Activated naive CD8-positive, alpha-beta T cell treated with anti-CD3 and anti-CD28 coated beads, Interleukin-2, amount 10 ng/mL, durations not matched to agents 7 days and 5 days (primary cell): Measurements from ENCODE around the gene TULP3. TPM values are rescaled to one million over a fixed set of nuclear protein-coding genes. Genes with fewer than 3 reads are reported as not detected.

Experiments
- ATAC-seq: fragments of 150-1000 bp; cut with Tn5 transposase; one replicate; pipeline ENCODE4 v1.10.0; 2021; ENCODE audit warnings: low read depth, moderate library complexity
- POLR2A ChIA-PET: fragments of 350-600 bp; sonication (Branson Sonifier 250); formaldehyde crosslinking; loops from one replicate; lab custom pipeline; 2021; ENCODE audit warnings: antibody characterized with exemption; lab: Charles Lee
- DNase-seq: peaks from one replicate; pipeline ENCODE4 v3.0.0; 2021
- H3K27ac Mint-ChIP-seq: one replicate; pipeline ENCODE4 v1.8.0; 2022; ENCODE audit warnings: mild to moderate bottlenecking, mixed read lengths
- H3K27me3 Mint-ChIP-seq: one replicate; pipeline ENCODE4 v1.8.0; 2022; ENCODE audit warnings: mild to moderate bottlenecking, moderate library complexity, mixed read lengths
- H3K36me3 Mint-ChIP-seq: one replicate; pipeline ENCODE4 v1.8.0; 2021; ENCODE audit warnings: mild to moderate bottlenecking, mixed read lengths
- H3K4me1 Mint-ChIP-seq: one replicate; pipeline ENCODE4 v1.8.0; 2021; ENCODE audit warnings: mixed read lengths
- H3K4me3 Mint-ChIP-seq: one replicate; pipeline ENCODE4 v1.8.0; 2022; ENCODE audit warnings: mild to moderate bottlenecking, moderate library complexity, mixed read lengths
- H3K9me3 Mint-ChIP-seq: one replicate; pipeline ENCODE4 v1.8.0; 2021; ENCODE audit warnings: mixed read lengths
- total RNA-seq, 2 experiments: library from RNA; stranded (reverse); gene quantifications; one replicate each; pipeline ENCODE4 v1.2.3, GENCODE V29; 2021

Gene TULP3
- total RNA-seq, 2 experiments from 2014 or later = 8.1 TPM

GRCh38 chr12:2955888-2956287 lies 65.2 kb downstream of the TULP3 start:
- no peaks in the 10 kb centered on the region for H3K9me3 Mint-ChIP-seq
- ATAC-seq = no peak
- peaks cover 11% of the 10 kb centered on the region for H3K4me1 Mint-ChIP-seq
- POLR2A ChIA-PET = no interaction called here
- no peak overlapping the region for H3K4me3 Mint-ChIP-seq
- no peak for DNase-seq
- H3K36me3 Mint-ChIP-seq = no peaks in the 10 kb centered on the region
- no peak overlapping the region for H3K27ac Mint-ChIP-seq
- H3K27me3 Mint-ChIP-seq = peaks cover 42% of the 10 kb centered on the region

DNA sequence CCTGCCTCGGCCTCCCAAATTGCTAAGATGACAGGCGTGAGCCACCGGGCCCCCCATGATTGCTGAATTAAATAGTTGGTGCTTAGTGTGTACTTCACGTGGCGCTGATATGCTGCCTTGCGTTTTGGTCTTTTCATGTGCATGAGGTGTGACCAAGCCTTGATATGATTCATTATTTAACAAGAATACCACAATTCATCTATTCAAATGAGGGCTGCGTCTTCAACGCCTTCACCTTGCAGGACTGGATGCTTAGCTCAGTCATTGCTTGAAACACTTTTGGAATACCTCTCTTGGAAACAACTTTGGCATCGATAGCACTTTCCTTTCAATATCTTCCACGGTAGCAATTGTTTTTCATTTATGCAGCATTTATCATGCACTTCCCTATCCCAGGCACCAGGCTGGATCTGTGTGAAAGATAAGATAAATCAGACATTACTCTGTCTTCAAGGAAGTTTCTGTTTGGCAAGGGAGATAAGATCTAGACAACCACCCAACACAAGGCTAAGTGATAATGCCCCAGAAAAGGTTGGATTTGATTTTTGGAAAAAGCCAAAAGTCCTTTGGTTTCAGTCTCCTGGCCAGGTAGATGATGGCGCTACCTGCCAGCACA lies 67.2 kb downstream of the TULP3 start:
- Mint-ChIP-seq H3K27me3 (peaks cover 58% of the 10 kb centered on the region), H3K9me3 (no peaks in the 10 kb centered on the region), H3K36me3 (no peaks in the 10 kb centered on the region), H3K4me1 (peaks cover 11% of the 10 kb centered on the region), H3K27ac (no peak overlapping the region), H3K4me3 (peak overlapping the region; percentile 85)
- DNase-seq = no peak
- POLR2A ChIA-PET = no interaction called here
- no peak for ATAC-seq

DNA sequence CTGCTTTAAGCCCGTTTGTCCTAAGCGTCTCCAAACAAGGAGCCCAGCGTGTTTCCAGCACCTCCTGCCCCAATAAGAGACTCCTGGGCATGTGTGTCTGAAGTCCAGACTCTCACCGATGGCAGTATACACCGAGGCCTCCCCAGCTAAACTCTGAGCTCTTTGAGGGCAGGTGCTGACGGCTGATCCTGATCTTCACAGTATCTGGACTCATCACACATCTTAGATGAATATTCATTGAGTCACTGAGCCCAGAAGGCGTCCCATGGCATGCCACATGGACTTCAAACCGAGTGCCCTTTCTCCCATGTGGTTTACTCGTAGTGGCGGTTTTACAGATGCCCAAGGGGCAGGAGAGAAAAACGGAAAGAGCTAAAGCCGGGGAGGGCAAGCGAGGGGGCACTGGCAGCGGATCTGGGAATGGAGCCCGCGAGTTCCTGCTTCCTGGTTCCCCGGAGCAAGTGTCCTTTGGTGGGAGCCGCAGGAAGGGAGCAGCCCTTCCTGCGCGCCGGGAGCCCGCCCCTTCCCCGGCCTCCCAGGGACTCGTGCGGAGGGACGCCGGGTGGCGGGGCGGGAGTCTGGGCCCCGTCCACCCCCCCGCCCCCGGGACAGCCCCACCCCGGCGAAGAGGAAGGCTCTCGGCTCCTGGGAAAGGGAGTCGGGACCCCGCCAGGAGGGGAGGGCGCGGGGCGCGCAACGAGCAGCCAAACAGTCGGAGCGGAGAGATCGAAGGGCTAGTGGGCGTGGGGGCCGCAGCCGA lies 67.9 kb downstream of the TULP3 start:
- H3K4me1 Mint-ChIP-seq = peaks cover 11% of the 10 kb centered on the region
- H3K4me3 Mint-ChIP-seq = peak overlapping the region; percentile 85
- H3K9me3 Mint-ChIP-seq = no peaks in the 10 kb centered on the region
- peak overlapping the region; percentile 5 for H3K27ac Mint-ChIP-seq
- DNase-seq (no peak), ATAC-seq (no peak)
- H3K27me3 Mint-ChIP-seq = peaks cover 65% of the 10 kb centered on the region
- POLR2A ChIA-PET = no interaction called here
- no peaks in the 10 kb centered on the region for H3K36me3 Mint-ChIP-seq

DNA sequence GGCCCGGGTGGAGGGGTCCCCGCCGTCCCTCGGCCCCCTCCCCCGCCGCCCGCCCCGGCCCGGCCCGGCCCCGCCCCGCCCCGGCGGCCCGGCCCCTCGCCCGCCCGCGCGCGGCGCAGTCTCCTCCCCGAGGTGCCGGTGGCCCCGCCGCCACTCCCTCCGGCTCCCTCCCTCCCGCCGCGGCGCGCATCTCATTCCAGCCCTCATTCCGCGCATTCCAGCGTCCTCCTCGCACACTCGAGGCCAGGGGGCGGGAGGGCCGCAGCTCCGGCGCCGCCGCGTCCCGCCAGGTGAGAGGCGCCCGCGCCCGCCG lies 68.5 kb downstream of the TULP3 start, which contains the start of gene TEAD4:
TSS of gene TEAD4 (plus strand) at position 206 of the 313 bp plus-strand sequence.
- POLR2A ChIA-PET = no interaction called here
- Mint-ChIP-seq H3K36me3 (no peaks in the 10 kb centered on the region), H3K4me3 (peak within 1 kb of the TSS; percentile 85), H3K9me3 (no peaks in the 10 kb centered on the region), H3K27ac (peak within 1 kb of the TSS; percentile 5), H3K27me3 (peaks cover 67% of the 10 kb centered on the region), H3K4me1 (peaks cover 11% of the 10 kb centered on the region)
- DNase-seq (no peak), ATAC-seq (peak; percentile 59)

DNA sequence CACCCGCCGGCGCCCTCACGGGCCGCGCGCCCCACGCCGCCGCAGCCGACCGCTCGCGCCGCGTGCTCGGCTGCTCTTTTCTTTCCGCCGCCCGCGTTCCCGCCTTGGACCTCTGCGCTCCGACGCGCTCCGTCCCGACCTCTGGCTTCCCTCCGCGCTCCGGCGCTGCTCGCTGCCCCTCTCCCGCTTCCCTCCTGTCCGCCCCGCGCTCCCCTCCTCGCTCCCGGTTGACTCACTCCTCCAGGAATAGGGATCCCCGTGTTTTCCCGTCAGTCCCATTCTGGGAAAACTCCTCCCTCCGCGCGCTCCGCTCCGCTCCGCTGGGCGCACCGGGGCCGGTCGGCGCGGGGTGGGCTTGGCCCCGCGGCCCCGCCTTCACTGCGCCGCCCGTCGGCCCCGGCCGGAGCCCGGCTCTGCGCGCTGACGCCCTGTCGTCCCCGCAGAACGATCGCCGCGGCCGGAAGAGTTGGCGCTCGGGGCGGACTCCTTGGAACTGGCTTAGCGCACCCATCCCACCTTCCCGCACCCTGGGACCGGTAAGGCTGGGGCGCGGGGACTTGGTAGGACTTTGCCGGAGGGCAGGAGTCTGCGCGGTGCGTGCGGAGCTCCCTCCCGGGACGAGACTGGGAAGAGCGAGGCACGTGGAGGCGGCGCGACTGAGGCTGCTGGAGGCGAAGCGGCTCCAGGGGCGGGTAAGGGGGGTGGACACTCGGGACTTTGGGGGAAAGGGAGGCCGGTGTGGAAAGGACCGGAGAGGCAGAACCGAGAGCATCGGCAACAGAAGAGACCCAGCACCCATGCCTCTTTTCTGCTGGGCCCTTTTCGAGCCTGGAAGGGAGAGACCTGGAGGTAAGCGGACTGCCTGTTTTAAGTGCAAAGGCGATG lies 69.1 kb downstream of the TULP3 start:
- peaks cover 67% of the 10 kb centered on the region for H3K27me3 Mint-ChIP-seq
- peak overlapping the region; percentile 27 for H3K4me3 Mint-ChIP-seq
- DNase-seq (peak; percentile 41), ATAC-seq (peak; percentile 41)
- H3K9me3 Mint-ChIP-seq = no peaks in the 10 kb centered on the region
- no peaks in the 10 kb centered on the region for H3K36me3 Mint-ChIP-seq
- POLR2A ChIA-PET = no interaction called here
- H3K4me1 Mint-ChIP-seq = peaks cover 11% of the 10 kb centered on the region
- no peak overlapping the region for H3K27ac Mint-ChIP-seq

DNA sequence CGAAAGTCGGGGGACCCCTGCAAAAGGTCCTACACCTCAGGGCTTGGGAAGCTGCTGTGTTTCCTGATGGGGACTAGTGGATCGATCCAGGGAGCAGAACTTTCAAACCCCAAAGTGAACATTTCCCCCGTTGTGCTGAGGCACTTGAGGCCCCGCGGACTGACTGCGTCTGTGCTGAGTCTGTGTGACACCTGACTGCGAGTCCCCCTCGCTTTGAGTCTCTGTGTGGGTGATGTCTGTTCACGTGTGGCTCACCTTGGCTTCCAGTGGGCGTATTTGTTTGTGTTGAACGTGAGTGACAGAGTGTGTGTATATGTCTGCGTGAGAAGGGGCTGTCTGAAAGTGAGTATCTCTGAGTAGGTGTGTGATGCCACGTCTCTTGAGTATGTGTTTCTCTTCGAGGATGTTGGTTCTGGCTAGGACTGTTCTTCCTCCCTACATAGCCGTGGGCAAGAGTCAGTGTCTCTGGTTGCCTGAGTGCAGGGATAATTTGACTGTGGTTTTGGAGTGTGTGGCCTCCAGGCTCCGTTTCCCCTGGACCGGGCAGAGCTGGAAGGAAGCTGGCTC lies 69.8 kb downstream of the TULP3 start:
- Mint-ChIP-seq H3K9me3 (no peaks in the 10 kb centered on the region), H3K27ac (no peak overlapping the region), H3K4me3 (peak overlapping the region; percentile 27), H3K4me1 (peaks cover 11% of the 10 kb centered on the region), H3K36me3 (no peaks in the 10 kb centered on the region), H3K27me3 (peaks cover 64% of the 10 kb centered on the region)
- POLR2A ChIA-PET = no interaction called here
- peak; percentile 41 for ATAC-seq
- no peak for DNase-seq

DNA sequence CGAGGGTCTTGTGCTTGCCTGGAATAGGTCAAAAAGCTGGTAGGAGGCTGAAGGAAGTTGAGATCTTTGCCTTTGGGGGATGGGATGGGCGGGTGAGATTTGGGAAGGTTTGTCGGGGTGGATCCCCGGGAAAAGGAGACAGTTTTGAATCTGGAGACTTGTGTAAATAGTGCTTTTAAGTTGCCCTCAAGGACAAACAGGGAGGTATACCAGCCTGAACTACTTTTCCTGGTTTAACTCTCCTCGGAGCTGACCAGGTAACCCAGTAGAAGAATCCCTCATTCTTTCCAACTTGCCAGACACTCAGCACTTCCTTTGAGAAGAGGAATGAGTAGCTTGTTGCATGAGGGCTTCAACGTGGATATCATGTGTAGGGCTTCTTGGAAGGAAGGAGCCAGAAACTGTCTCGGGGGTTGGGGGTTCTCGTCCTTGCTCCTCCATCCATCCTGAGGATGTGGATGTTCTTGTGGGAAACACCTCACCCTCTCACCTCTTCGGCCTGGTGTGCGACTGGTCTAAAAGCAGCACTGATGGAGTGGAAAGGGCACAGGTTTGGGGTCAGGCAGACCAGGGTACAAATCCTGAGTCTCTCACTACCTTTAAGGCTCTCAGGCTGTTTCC lies 70.4 kb downstream of the TULP3 start:
- Mint-ChIP-seq H3K27ac (no peak overlapping the region), H3K27me3 (peaks cover 61% of the 10 kb centered on the region), H3K36me3 (no peaks in the 10 kb centered on the region), H3K4me1 (peaks cover 11% of the 10 kb centered on the region), H3K4me3 (no peak overlapping the region), H3K9me3 (no peaks in the 10 kb centered on the region)
- DNase-seq (no peak), ATAC-seq (no peak)
- POLR2A ChIA-PET = no interaction called here

GRCh38 chr12:2961705-2962104 lies 71.0 kb downstream of the TULP3 start:
- H3K4me3 Mint-ChIP-seq = no peak overlapping the region
- H3K36me3 Mint-ChIP-seq = no peaks in the 10 kb centered on the region
- H3K27ac Mint-ChIP-seq = no peak overlapping the region
- no peaks in the 10 kb centered on the region for H3K9me3 Mint-ChIP-seq
- peaks cover 11% of the 10 kb centered on the region for H3K4me1 Mint-ChIP-seq
- ATAC-seq (no peak), DNase-seq (no peak)
- POLR2A ChIA-PET = no interaction called here
- H3K27me3 Mint-ChIP-seq = peaks cover 55% of the 10 kb centered on the region

DNA sequence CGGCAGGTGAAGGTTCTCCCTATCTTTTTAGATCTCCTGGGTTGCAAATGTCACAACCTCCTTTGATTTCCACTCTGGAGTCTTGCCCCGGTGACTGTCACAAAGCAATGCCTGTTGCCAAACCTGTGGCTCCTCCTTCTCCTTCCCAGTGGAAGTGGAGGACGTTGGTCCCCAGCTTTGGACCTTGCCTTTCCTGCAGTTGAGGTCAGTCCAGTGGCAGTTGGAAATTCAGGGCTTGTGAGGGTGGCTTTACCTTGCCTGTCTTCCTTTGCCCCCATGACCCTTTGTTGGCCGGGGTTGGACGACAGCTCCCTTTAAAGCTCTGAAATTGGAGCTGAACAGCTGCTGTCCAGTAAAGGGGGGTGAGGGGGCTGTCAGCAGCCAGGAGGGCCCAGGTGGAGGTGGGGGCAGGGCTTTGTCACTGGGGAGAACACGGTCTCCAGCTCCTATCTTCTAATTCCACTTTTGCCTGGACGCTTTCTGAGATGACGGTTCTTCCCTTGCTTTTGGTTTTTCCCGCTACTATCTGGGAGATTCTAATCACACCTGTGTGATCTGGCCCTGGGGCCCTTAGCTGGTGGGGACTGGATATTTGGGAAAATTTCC lies 72.6 kb downstream of the TULP3 start:
- no peak for ATAC-seq
- peaks cover 41% of the 10 kb centered on the region for H3K27me3 Mint-ChIP-seq
- no peaks in the 10 kb centered on the region for H3K36me3 Mint-ChIP-seq
- H3K4me3 Mint-ChIP-seq = no peak overlapping the region
- no peak overlapping the region for H3K27ac Mint-ChIP-seq
- H3K9me3 Mint-ChIP-seq = no peaks in the 10 kb centered on the region
- DNase-seq = no peak
- POLR2A ChIA-PET = no interaction called here
- H3K4me1 Mint-ChIP-seq = peaks cover 8% of the 10 kb centered on the region

DNA sequence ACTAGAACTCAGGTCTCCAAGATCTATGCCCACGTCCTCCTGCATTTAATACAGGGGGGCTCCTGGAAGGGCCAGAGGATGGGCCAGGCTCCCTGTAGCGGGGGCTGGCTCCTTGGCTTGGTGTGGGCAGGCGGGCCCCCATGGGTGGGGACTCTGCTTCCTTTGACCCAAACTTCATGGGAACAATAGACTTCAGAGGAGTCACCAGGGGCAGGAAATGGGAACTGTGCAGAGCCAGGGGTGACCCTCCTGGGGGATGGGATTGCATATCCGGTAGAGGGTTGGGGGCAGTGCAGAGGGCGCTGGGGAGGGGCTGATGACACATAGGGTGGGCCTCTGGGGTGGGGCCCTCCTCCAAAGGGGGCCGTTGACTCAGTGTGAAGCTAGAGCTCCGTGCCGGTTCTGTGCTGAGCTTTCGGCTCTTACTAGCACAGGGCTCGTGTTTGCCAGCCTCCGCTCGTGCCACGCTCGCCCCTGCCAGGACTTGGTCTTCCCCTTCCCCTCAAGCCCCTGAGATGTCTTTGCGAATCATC lies 73.1 kb downstream of the TULP3 start:
- no peak for ATAC-seq
- Mint-ChIP-seq H3K36me3 (no peaks in the 10 kb centered on the region), H3K27me3 (peaks cover 36% of the 10 kb centered on the region), H3K27ac (no peak overlapping the region), H3K4me3 (no peak overlapping the region), H3K4me1 (peaks cover 5% of the 10 kb centered on the region), H3K9me3 (no peaks in the 10 kb centered on the region)
- DNase-seq = no peak
- POLR2A ChIA-PET = no interaction called here

DNA sequence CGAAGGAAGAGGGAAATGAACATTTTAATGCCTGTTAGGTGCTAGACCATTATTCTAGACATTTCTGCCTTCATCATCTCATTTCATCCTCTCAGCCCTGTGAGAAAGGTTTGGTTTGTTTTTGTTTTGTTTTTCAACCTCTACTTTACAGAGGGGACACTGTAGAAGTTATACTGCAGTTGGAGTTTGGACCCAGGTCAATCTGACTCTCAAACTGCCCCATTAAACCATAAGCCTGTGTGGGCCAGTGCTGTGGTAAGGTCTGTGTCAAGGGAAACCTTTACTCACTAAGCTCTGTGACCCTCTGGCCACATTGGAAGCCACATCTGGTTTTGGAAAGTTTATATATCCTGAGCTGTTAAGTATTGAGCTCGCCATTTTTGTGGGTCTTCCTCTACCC lies 77.0 kb downstream of the TULP3 start:
- H3K36me3 Mint-ChIP-seq = no peaks in the 10 kb centered on the region
- H3K27me3 Mint-ChIP-seq = peaks cover 15% of the 10 kb centered on the region
- DNase-seq = no peak
- no peaks in the 10 kb centered on the region for H3K9me3 Mint-ChIP-seq
- H3K27ac Mint-ChIP-seq = no peak overlapping the region
- H3K4me1 Mint-ChIP-seq = no peaks in the 10 kb centered on the region
- POLR2A ChIA-PET = interaction anchor here (0.7 kb wide), 1 partner anchor 447 kb away, joined by 4 read pairs; no protein-coding TSS in a partner anchor
- ATAC-seq = no peak
- no peak overlapping the region for H3K4me3 Mint-ChIP-seq

DNA sequence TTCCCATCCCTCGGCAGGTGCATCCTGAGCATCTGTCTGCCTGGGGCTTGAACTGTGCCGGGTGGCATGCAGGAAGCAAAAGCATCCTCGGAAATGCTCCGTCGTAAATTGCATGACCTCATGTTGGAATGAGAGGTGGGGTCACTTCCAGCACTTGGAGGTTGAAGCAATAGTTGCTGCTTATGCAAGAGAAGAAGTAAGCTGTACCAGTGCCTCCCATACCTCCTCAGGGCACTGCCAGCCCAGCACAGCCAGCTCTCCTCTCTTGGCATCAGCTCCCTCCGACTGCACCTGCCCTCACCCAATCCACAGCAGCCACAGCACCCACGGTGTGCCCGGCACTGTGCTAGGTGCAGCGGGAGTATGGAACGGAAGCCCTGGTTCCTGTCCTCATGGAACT lies 80.1 kb downstream of the TULP3 start:
- Mint-ChIP-seq H3K36me3 (no peaks in the 10 kb centered on the region), H3K4me1 (no peaks in the 10 kb centered on the region), H3K27ac (no peak overlapping the region), H3K4me3 (no peak overlapping the region), H3K27me3 (peaks cover 8% of the 10 kb centered on the region), H3K9me3 (no peaks in the 10 kb centered on the region)
- DNase-seq (no peak), ATAC-seq (no peak)
- POLR2A ChIA-PET = no interaction called here
